A673 (cell line): ENCODE measurements around the gene SLC32A1. TPM values are rescaled to one million over a fixed set of nuclear protein-coding genes. Genes with fewer than 3 reads are reported as not detected.

Experiments
- BruUV-seq: library from RNA; stranded (reverse); fragments of 400-500 nt; replicated peaks from 2 replicates; lab custom pipeline; 2021; lab: Mats Ljungman, UMichigan
- CTCF ChIA-PET: fragments of 300-600 bp; sonication (Branson Sonifier 250); formaldehyde crosslinking; loops from one replicate; lab custom pipeline; 2022; ENCODE audit warnings: antibody characterized with exemption; lab: Charles Lee
- POLR2A ChIA-PET: fragments of 300-600 bp; sonication (Branson Sonifier 250); formaldehyde crosslinking; loops from one replicate; lab custom pipeline; 2022; ENCODE audit warnings: antibody characterized with exemption; ENCODE audit not compliant: low non-redundant PET; lab: Charles Lee
- DNase-seq: peaks from one replicate; pipeline ENCODE4 v3.0.0-alpha.2; 2015; ENCODE audit warnings: low spot score
- H3K27ac ChIP-seq: fragments of 200-600 bp; sonication (generic); 2 replicates; pipeline ENCODE4 v1.5.1; 2016; ENCODE audit warnings: mixed run types, low read depth, mild to moderate bottlenecking, mixed read lengths, antibody characterized with exemption, low read length; ENCODE audit not compliant: poor library complexity, severe bottlenecking
- H3K27me3 ChIP-seq: fragments of 200-600 bp; sonication (generic); replicated peaks from 2 replicates; pipeline ENCODE4 v1.6.1; 2017; ENCODE audit warnings: mixed run types, low read depth, mild to moderate bottlenecking, mixed read lengths, antibody characterized with exemption, low read length; ENCODE audit not compliant: insufficient read depth, poor library complexity
- H3K36me3 ChIP-seq: fragments of 200-600 bp; sonication (generic); 2 replicates; pipeline ENCODE4 v1.6.1; 2016; ENCODE audit warnings: mixed run types, mild to moderate bottlenecking, mixed read lengths, antibody characterized with exemption, low read length; ENCODE audit not compliant: insufficient read depth, poor library complexity, severe bottlenecking
- H3K4me1 ChIP-seq: fragments of 200-600 bp; sonication (generic); 2 replicates; pipeline ENCODE4 v1.6.1; 2017; ENCODE audit warnings: mixed run types, mild to moderate bottlenecking, mixed read lengths, antibody characterized with exemption, low read length; ENCODE audit not compliant: insufficient read depth, poor library complexity, severe bottlenecking
- H3K4me3 ChIP-seq: fragments of 200-600 bp; sonication (generic); 2 replicates; pipeline ENCODE4 v1.5.1; 2016; ENCODE audit warnings: low read depth, mixed run types, mild to moderate bottlenecking, mixed read lengths, low read length; ENCODE audit not compliant: poor library complexity, severe bottlenecking
- H3K9me3 ChIP-seq: fragments of 200-600 bp; sonication (generic); 2 replicates; pipeline ENCODE4 v1.6.1; 2016; ENCODE audit warnings: mixed run types, low read depth, mild to moderate bottlenecking, mixed read lengths, antibody characterized with exemption, low read length; ENCODE audit not compliant: poor library complexity, severe bottlenecking
- EZH2 ChIP-seq: fragments of 200-600 bp; sonication (generic); IDR thresholded peaks from 2 replicates; pipeline ENCODE4 v1.6.1; 2017; ENCODE audit warnings: borderline replicate concordance, low read depth, mild to moderate bottlenecking, mixed read lengths, antibody characterized with exemption, low read length; ENCODE audit not compliant: poor library complexity, severe bottlenecking
- intact Hi-C: fragments of 100-400 bp; cut with micrococcal nuclease; formaldehyde crosslinking; loops from one replicate; pipeline ENCODE4 v1.10.0; 2022; ENCODE audit not compliant: unreplicated experiment
- total RNA-seq: library from RNA; stranded (reverse); gene quantifications from 2 replicates; pipeline ENCODE4 v1.2.3, GENCODE V29; 2021
- TF ChIP-seq, protein P1 (sequence below): fragments of 300-800, 200-600 bp; sonication (generic); conservative IDR thresholded peaks from 2 replicates; pipeline ENCODE4 v1.5.1; 2017; ENCODE audit warnings: low read depth, mild to moderate bottlenecking, antibody characterized with exemption, low read length, moderate library complexity, mixed read lengths

Gene SLC32A1
- total RNA-seq, 1 experiment from 2014 or later, result not detected

GRCh38 chr20:38692436-38693411 lies 31.6 kb upstream of the SLC32A1 start:
- Histone ChIP-seq H3K27me3 (peaks cover 27% of the 10 kb centered on the region), H3K27ac (no peak overlapping the region), H3K4me1 (no peaks in the 10 kb centered on the region), H3K36me3 (no peaks in the 10 kb centered on the region), H3K4me3 (no peak overlapping the region), H3K9me3 (no peaks in the 10 kb centered on the region)
- TF ChIP-seq, protein P1, sequence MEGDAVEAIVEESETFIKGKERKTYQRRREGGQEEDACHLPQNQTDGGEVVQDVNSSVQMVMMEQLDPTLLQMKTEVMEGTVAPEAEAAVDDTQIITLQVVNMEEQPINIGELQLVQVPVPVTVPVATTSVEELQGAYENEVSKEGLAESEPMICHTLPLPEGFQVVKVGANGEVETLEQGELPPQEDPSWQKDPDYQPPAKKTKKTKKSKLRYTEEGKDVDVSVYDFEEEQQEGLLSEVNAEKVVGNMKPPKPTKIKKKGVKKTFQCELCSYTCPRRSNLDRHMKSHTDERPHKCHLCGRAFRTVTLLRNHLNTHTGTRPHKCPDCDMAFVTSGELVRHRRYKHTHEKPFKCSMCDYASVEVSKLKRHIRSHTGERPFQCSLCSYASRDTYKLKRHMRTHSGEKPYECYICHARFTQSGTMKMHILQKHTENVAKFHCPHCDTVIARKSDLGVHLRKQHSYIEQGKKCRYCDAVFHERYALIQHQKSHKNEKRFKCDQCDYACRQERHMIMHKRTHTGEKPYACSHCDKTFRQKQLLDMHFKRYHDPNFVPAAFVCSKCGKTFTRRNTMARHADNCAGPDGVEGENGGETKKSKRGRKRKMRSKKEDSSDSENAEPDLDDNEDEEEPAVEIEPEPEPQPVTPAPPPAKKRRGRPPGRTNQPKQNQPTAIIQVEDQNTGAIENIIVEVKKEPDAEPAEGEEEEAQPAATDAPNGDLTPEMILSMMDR, result no peak
- TF ChIP-seq EZH2, result no peak
- ChIA-PET CTCF (no interaction called here), POLR2A (no interaction called here)
- peak; percentile 75 for DNase-seq
- BruUV-seq, result no TSS peak
- intact Hi-C loops, result no loop called here

- Histone ChIP-seq H3K27me3 (peaks cover 47% of the 10 kb centered on the region), H3K9me3 (no peaks in the 10 kb centered on the region), H3K4me3 (no peak overlapping the region), H3K4me1 (no peaks in the 10 kb centered on the region), H3K36me3 (no peaks in the 10 kb centered on the region), H3K27ac (no peak overlapping the region)
- intact Hi-C loops, result no loop called here
- BruUV-seq, result no TSS peak
- POLR2A ChIA-PET, result no interaction called here
- TF ChIP-seq, protein P1, result no peak
- DNase-seq, result no peak
- CTCF ChIA-PET, result no interaction called here
Observed at GRCh38 chr20:38697306-38697705, 27.0 kb upstream of the SLC32A1 start.

DNA sequence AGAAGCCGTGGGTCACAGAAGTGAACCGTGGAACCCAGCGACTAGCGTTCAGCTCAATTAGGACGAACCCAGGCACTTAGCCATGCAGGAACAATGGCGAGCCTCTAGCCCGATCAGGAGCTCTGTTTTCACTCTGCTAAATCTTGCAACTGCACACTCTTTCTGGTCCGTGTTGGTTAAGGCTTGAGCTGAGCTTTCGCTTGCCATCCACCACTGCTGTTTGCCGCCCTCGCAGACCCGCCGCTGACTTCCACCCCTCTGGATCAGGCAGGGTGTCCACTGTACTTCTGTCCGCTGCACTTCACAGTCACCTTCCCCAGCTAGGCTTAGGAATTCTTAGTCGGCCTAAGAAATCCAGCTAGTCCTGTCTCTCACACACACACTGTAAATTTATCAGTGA lies 25.7 kb upstream of the SLC32A1 start:
- CTCF ChIA-PET, result no interaction called here
- POLR2A ChIA-PET, result no interaction called here
- Histone ChIP-seq H3K4me1 (no peaks in the 10 kb centered on the region), H3K9me3 (no peaks in the 10 kb centered on the region), H3K36me3 (no peaks in the 10 kb centered on the region), H3K4me3 (no peak overlapping the region), H3K27me3 (peaks cover 55% of the 10 kb centered on the region), H3K27ac (no peak overlapping the region)
- no TSS peak for BruUV-seq
- intact Hi-C loops, result no loop called here
- no peak for DNase-seq
- TF ChIP-seq EZH2, result no peak
- TF ChIP-seq, protein P1, result no peak
